Measurements from ENCODE around the gene PET117.

DNA sequence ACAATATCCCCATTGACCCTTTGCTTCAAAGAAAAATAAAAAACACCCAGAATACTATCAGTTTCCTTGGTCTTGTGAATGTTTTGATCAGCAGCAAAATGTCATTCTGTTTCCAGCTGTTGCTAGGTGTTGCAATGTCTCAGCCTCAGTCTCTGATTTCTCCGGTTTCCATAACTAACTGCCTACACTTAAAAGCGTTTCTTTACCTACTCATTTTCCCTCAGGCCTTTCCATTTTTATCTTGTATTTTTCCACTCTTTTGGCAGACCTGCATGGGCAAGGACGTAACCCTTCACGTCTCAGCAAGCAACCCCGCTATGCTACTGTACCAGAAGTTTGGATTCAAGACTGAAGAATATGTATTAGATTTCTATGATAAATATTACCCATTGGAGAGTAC lies 49.4 kb downstream of the PET117 start:
- TF ChIP-seq, protein P1, sequence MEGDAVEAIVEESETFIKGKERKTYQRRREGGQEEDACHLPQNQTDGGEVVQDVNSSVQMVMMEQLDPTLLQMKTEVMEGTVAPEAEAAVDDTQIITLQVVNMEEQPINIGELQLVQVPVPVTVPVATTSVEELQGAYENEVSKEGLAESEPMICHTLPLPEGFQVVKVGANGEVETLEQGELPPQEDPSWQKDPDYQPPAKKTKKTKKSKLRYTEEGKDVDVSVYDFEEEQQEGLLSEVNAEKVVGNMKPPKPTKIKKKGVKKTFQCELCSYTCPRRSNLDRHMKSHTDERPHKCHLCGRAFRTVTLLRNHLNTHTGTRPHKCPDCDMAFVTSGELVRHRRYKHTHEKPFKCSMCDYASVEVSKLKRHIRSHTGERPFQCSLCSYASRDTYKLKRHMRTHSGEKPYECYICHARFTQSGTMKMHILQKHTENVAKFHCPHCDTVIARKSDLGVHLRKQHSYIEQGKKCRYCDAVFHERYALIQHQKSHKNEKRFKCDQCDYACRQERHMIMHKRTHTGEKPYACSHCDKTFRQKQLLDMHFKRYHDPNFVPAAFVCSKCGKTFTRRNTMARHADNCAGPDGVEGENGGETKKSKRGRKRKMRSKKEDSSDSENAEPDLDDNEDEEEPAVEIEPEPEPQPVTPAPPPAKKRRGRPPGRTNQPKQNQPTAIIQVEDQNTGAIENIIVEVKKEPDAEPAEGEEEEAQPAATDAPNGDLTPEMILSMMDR (IDR thresholded peaks at IDR 0.05; ENCODE audit: low read depth, low read length, missing input control): no peak
- no peak for TF ChIP-seq TAF1 (conservative IDR thresholded peaks at IDR 0.05)
- TF ChIP-seq REST (IDR thresholded peaks at IDR 0.05): no peak
- no peak for TF ChIP-seq MAX (IDR thresholded peaks at IDR 0.05)
- TF ChIP-seq, protein P2, sequence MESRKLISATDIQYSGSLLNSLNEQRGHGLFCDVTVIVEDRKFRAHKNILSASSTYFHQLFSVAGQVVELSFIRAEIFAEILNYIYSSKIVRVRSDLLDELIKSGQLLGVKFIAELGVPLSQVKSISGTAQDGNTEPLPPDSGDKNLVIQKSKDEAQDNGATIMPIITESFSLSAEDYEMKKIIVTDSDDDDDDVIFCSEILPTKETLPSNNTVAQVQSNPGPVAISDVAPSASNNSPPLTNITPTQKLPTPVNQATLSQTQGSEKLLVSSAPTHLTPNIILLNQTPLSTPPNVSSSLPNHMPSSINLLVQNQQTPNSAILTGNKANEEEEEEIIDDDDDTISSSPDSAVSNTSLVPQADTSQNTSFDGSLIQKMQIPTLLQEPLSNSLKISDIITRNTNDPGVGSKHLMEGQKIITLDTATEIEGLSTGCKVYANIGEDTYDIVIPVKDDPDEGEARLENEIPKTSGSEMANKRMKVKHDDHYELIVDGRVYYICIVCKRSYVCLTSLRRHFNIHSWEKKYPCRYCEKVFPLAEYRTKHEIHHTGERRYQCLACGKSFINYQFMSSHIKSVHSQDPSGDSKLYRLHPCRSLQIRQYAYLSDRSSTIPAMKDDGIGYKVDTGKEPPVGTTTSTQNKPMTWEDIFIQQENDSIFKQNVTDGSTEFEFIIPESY (IDR thresholded peaks at IDR 0.05): no peak
- no peak for TF ChIP-seq FOXA2 (IDR thresholded peaks at IDR 0.05)
- no peak for TF ChIP-seq JUND (IDR thresholded peaks at IDR 0.05)
- TF ChIP-seq ATF3 (IDR thresholded peaks at IDR 0.05): no peak
- no peak for TF ChIP-seq RAD21 (IDR thresholded peaks at IDR 0.05)
- no peak for TF ChIP-seq HNF4A (conservative IDR thresholded peaks at IDR 0.05)

Data from liver (tissue), 3 donors.